HCT116 (cell line): ENCODE data around the gene DHRS4.
"Not testable (repeated sequence)": the region's sequence is repeated elsewhere in the genome, so short reads cannot be mapped to it uniquely, and the experiment has no call there.

Experiments
- CEBPB ChIP-seq: IDR thresholded peaks from 2 replicates; pipeline ENCODE4 v1.6.1; 2012; ENCODE audit warnings: low read depth
- CTCF ChIP-seq, 3 experiments: fragments of 200-600 bp in 1 of 3; sonication (generic) in 1 of 3; IDR thresholded peaks in 2 of 3; conservative IDR thresholded peaks in 1 of 3; 2 replicates each; pipeline ENCODE4 v1.5.1; 2012 to 2017; ENCODE audit warnings: low read depth in 2 of 3, low read length in 2 of 3, antibody characterized with exemption in 1 of 3, borderline replicate concordance in 1 of 3, control low read depth in 1 of 3, mild to moderate bottlenecking in 1 of 3, mixed read lengths in 1 of 3, mixed run types in 1 of 3, moderate library complexity in 1 of 3; ENCODE audit not compliant: insufficient read depth in 1 of 3
- EGR1 ChIP-seq: IDR thresholded peaks from 2 replicates; pipeline ENCODE4 v1.6.1; 2012; ENCODE audit warnings: low read depth
- EZH2 ChIP-seq: fragments of 200-600 bp; sonication (generic); IDR thresholded peaks from 2 replicates; pipeline ENCODE4 v1.6.1; 2017; ENCODE audit warnings: antibody characterized with exemption, mixed run types
- EZH2phosphoT487 ChIP-seq: fragments of 200-600 bp; IDR thresholded peaks from 2 replicates; pipeline ENCODE4 v1.6.1; 2018; ENCODE audit warnings: antibody characterized with exemption, borderline replicate concordance
- MAX ChIP-seq: IDR thresholded peaks from 2 replicates; pipeline ENCODE4 v1.6.1; 2012
- POLR2A ChIP-seq: IDR thresholded peaks from 2 replicates; pipeline ENCODE4 v1.7.0; 2011; ENCODE audit warnings: borderline replicate concordance; ENCODE audit not compliant: insufficient read depth, insufficient read length; ENCODE audit errors: extremely low read depth
- POLR2AphosphoS5 ChIP-seq: IDR thresholded peaks from 2 replicates; pipeline ENCODE4 v1.6.1; 2011; ENCODE audit warnings: mild to moderate bottlenecking, low read depth, low read length, moderate library complexity
- RAD21 ChIP-seq: IDR thresholded peaks from 2 replicates; pipeline ENCODE4 v1.6.1; 2012; ENCODE audit warnings: low read depth, mild to moderate bottlenecking
- SIN3A ChIP-seq: IDR thresholded peaks from 2 replicates; pipeline ENCODE4 v1.6.1; 2012; ENCODE audit warnings: low read depth
- SP1 ChIP-seq: IDR thresholded peaks from 2 replicates; pipeline ENCODE4 v1.6.1; 2012; ENCODE audit warnings: low read depth
- YY1 ChIP-seq: IDR thresholded peaks from 2 replicates; pipeline ENCODE4 v1.6.1; 2011; ENCODE audit warnings: low read length, low read depth, moderate library complexity, mild to moderate bottlenecking; ENCODE audit not compliant: insufficient replicate concordance; ENCODE audit errors: extremely low read depth
- ZNF274 ChIP-seq: fragments of 200-500 bp; sonication (Bioruptor generic); IDR thresholded peaks from 2 replicates; pipeline ENCODE4 v1.6.1; 2014; ENCODE audit warnings: mild to moderate bottlenecking, low read depth, low read length, inconsistent platforms

- not testable (repeated sequence) for TF ChIP-seq CTCF (IDR thresholded peaks at IDR 0.05 in 2 of 3, conservative IDR thresholded peaks at IDR 0.05 in 1 of 3; ENCODE audit: borderline replicate concordance in 1 of 3, insufficient read depth in 1 of 3, low read depth in 2 of 3, low read length in 2 of 3); EZH2; POLR2AphosphoS5; POLR2A; CEBPB; SIN3A; EZH2phosphoT487; RAD21; MAX; YY1; ZNF274; SP1; EGR1
These were observed 15.5 kb downstream of the DHRS4 start for GRCh38 chr14:23969130-23969480.
